Measurements from ENCODE around the gene CMTR1.
"Not testable (repeated sequence)": the region's sequence is repeated elsewhere in the genome, so short reads cannot be mapped to it uniquely, and the experiment has no call there.

CMTR1 gene

DNA sequence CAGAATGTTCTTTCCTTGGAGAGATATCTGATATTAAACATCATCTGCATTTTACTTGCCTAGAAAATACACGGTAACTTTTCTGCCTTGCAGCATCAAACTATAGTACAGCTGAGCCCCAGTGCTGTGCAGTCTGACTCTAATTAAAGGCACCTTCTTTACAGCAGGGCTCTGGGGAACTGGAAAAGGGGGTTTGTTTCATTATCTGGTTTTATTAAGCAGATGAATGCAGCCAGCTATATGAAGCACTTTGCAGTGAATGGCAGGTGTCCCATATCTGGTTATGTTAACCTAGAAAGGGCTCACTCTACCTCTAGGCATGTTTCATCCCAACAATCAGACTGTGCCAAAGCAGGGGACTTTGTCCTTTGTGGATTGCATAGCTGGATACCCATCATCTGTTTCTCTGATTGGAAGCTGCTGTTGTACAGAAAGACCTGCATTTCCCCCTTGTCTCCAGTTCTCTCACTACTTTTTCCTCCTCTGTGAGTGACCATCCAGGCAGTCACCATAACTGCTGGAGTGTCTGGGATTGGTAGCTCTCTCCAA, 39.6 kb upstream of the CMTR1 start:
- no peak overlapping the region for H3K4me3 ChIP-seq (ENCODE audit: low read depth, low read length)
- CTCF ChIA-PET = interaction anchor here (0.5 to 1.5 kb wide), 4 partner anchors 11 to 68 kb away, joined by 3 to 5 read pairs (median 4); no protein-coding TSS in a partner anchor
- POLR2A ChIA-PET = no interaction called here
- TF ChIP-seq, protein P1, sequence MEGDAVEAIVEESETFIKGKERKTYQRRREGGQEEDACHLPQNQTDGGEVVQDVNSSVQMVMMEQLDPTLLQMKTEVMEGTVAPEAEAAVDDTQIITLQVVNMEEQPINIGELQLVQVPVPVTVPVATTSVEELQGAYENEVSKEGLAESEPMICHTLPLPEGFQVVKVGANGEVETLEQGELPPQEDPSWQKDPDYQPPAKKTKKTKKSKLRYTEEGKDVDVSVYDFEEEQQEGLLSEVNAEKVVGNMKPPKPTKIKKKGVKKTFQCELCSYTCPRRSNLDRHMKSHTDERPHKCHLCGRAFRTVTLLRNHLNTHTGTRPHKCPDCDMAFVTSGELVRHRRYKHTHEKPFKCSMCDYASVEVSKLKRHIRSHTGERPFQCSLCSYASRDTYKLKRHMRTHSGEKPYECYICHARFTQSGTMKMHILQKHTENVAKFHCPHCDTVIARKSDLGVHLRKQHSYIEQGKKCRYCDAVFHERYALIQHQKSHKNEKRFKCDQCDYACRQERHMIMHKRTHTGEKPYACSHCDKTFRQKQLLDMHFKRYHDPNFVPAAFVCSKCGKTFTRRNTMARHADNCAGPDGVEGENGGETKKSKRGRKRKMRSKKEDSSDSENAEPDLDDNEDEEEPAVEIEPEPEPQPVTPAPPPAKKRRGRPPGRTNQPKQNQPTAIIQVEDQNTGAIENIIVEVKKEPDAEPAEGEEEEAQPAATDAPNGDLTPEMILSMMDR (IDR thresholded peaks at IDR 0.05; ENCODE audit: insufficient read depth, low read length, missing control alignments) = no peak
- no peak for DNase-seq (ENCODE audit: low read depth, low spot score)

DNA sequence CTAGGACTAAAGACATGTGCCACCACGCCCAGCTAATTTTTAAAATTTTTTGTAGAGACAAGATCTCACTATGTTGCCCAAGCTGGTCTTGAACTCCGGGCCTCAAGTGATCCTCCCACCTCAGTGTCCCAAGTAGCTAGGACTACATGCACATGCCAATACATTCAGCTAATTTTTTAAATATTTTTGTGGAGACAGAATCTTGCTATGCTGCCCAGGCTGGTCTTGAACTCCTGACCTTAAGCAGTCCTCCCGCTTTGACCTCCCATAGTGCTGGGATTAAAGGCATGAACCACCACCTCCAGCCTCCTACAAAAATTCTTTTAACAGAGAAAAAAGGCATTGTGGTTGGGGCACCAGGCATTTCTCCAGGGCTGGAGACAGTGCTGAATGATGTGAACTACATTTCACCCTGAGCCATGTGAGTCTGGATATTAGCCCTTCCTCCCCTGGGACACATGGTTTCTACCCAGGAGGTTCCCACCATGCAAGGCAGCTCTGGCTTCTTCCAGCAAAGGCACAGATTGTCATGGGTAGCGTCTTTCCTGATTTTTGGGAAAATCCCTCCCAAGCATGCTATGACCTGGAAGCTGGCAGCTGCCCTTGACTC, 36.3 kb upstream of the CMTR1 start:
- TF ChIP-seq, protein P1 (IDR thresholded peaks at IDR 0.05; ENCODE audit: insufficient read depth, low read length, missing control alignments) = no peak
- H3K4me3 ChIP-seq (ENCODE audit: low read depth, low read length) = no peak overlapping the region
- CTCF ChIA-PET = no interaction called here
- POLR2A ChIA-PET = no interaction called here
- DNase-seq (ENCODE audit: low read depth, low spot score) = peak; percentile 65

DNA sequence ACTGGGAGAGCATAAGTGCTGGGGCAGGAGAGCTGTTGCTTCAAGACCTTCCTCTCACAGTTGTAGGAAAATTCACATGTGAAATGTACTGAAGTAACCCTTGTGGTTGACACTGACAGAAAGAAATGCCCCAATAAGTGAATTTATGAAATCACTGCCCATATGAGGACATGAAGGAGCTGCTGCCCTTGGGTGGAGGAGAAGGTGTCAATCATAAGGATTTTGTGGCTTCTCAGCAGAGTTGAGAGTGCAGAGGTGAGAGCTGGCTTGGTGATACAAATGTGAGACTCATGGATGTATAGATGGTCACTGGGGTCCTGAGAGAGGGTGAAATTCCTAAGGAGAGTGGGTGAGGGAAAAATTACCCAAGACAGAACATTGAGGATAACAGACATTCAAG, 33.9 kb upstream of the CMTR1 start:
- DNase-seq (ENCODE audit: low read depth, low spot score) = no peak
- TF ChIP-seq, protein P1 (IDR thresholded peaks at IDR 0.05; ENCODE audit: insufficient read depth, low read length, missing control alignments) = no peak
- ChIA-PET POLR2A (interaction anchor here (0.6 kb wide), 1 partner anchor 102 kb away, joined by 3 read pairs; no protein-coding TSS in a partner anchor), CTCF (interaction anchor here (1.2 kb wide), 1 partner anchor 20 kb away, joined by 3 read pairs; no protein-coding TSS in a partner anchor)
- no peak overlapping the region for H3K4me3 ChIP-seq (ENCODE audit: low read depth, low read length)

DNA sequence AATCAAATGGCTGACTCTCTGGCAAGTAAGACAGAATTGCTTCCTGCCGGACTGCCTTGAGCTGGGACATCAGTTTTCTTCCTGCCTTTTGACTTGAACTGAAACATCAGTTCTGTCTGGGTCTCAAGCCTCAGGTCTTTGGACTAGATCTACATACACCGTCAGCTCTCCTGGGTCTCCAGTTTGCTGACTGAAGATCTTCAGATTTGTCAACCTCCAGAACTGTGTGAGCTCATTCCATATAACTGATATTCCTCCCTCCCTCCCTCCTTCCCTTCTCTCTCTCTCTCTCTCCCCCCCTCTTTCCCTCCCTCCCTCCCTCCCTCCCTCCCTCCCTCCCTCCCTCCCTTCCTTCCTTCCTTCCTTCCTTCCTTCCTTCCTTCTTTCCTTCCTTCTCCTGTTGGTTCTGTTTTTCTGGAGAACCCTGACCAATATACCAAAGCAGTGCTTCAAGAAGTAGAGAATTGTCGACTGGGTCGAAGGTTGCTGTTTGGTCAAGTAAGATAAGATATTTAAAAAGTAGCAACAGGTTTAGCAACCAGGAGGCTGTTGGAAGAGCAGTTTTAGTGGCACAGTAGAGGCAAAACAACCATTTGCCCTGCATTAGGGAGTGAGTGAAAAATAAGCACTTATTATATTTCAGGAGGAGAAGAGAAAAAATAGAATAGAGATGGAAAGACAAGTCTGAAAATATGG, 33.1 kb upstream of the CMTR1 start:
- CTCF ChIA-PET = interaction anchor here (1.2 kb wide), 1 partner anchor 19 kb away, joined by 3 read pairs; no protein-coding TSS in a partner anchor
- DNase-seq (ENCODE audit: low read depth, low spot score) = no peak
- POLR2A ChIA-PET = interaction anchor here (0.6 kb wide), 2 partner anchors 41 to 101 kb away, joined by 3 read pairs; no protein-coding TSS in a partner anchor

DNA sequence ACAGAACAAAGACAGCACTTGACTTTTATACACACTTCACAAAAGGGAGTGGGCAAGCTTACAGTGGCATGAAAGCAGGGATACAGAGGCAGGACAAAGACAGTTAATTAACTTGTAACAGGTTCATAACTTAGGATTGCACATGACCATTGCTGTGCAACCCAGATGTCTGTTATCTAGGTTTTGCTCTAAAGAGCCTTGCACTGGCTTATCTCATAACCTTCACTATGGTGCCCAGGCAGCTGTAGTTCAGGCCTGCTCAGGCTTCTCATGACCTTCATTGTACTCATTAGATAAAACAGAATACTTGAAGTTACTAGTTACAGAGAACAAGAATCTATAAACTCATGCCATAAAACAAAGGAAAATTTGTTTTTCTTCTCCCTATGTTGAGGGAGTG, 31.4 kb upstream of the CMTR1 start:
- POLR2A ChIA-PET; H3K4me3 ChIP-seq (ENCODE audit: low read depth, low read length); DNase-seq (ENCODE audit: low read depth, low spot score): not testable (repeated sequence)
- CTCF ChIA-PET = interaction anchor here (0.8 kb wide), 1 partner anchor 11 kb away, joined by 3 read pairs; no protein-coding TSS in a partner anchor

More for the DNA sequence above, 33.1 kb upstream of the CMTR1 start:
- no peak overlapping the region for H3K4me3 ChIP-seq (ENCODE audit: low read depth, low read length)
- TF ChIP-seq, protein P1 (IDR thresholded peaks at IDR 0.05; ENCODE audit: insufficient read depth, low read length, missing control alignments) = no peak

DNA sequence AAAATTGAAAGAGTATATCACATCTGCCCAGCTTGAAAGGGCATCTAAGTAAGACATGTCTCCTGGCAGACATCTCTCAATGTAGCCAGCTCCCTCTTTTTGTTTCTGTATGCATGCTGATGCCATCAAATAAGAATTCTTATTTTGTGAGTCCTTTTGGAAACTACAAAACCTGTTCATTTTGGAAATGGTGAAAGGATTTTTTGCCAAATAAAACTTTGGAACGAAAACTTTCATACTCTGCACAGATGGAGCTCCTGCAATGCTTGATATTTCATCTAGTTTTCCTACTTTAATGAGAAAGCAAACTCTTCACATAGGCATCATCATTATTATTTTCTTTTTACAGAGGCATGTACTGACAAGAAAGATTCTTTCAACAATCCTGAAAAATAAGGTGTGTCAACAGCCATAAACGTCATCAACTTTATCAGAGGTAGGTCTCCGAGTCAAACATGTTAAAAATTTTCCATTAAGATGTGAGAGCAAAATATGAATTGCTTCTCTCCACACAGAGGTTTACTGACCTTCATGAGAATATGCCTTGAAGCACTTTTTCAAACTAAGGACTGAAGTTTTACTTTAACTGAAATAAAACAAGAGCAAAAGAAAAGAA, 26.2 kb upstream of the CMTR1 start:
- DNase-seq (ENCODE audit: low read depth, low spot score) = no peak
- CTCF ChIA-PET = no interaction called here
- TF ChIP-seq, protein P1 (IDR thresholded peaks at IDR 0.05; ENCODE audit: insufficient read depth, low read length, missing control alignments) = no peak
- POLR2A ChIA-PET = no interaction called here
- H3K4me3 ChIP-seq (ENCODE audit: low read depth, low read length) = no peak overlapping the region
